Head of caudate nucleus (tissue), 42 donors: Measurements from ENCODE around the gene ATP2B3.

ENCODE experiments used
- DNase-seq, 42 donors: peaks; one replicate each; pipeline versions ENCODE4 v3.0.0 to v3.0.0-alpha.2; 2020 to 2021; ENCODE audit warnings: mixed read lengths in 7 of 42
- intact Hi-C: fragments of 100-400 bp; cut with DNase I; formaldehyde crosslinking; loops from one replicate; pipeline ENCODE4 v1.15.0; 2022

Gene ATP2B3

DNA sequence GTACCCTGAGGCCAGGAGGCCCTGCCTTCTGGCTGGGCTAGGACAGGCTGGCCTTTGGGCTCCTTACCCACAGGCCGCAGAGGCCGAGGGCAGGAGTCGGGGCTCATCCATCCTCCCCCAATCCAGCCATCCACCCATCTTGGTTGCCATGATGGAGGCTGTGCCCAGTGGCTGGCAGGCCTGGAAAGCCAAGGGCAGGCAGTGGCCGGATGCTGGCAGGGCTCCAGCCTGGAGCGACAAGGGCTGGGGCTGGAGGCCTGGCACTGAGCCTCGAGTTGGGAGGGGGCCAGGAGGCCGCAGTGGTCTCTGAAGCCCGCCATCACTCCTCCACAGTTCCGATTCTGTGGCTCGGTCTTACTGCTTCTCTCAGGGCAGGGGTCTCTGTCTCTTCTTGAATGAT, 31.3 kb upstream of the ATP2B3 start:
- DNase-seq = no peak
- intact Hi-C loops = no loop called here

DNA sequence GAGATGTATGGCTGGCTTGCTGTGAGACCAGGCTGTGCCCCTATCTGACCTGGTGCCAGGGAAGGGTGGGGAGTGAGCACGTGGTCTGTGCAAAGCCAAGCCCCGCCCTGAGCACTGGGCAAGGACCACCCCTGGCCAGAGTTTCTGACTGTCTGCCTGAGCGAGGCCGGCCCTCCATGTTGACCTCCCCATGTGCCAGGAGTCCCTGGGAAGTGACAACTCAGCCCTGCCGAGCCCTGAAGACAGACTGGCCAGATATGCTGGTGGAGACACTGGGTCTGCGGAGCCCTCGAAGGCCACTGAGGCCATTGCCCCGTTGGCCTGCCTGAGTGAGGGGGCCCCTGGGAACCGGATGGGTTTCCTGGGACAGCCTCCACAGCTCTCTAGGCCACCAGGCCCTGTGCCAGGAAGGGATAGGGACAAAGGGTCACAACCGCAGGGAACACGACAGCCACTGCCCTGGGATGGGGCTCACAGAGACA, 29.8 kb upstream of the ATP2B3 start:
- no peak for DNase-seq

DNA sequence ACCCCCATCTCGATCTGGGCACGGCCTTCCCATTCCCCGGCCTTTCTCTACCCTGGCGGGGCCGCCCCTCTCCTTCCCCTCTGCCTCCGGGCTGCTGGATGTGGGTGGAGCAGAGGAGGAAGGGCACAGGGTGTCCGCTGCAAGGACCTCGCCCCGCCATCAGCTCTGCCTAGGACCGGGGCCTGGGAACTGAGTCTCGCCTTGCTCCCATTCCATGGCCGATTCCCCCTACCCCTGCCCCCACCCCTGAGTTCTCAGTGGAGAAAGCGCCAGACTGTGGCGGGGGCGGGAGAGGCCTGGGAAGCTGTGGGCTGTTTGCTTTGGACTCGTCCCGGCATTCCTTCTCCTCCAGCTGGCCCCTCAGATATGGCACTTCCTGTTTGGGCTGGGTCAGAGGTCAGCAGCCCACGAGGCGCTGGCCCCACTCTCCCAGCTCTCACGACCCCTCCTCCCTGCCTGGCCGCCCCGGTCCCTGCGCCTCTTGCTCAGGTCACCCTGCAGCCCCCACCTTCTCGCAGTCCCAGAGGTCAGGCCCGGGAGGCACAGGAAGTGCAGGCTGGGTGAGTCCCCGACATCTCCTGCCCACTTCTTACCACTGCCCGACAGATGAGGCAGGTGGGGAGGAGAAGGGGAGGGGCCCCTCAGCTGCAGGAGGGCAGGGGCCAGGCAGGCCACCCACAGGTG, 29.1 kb upstream of the ATP2B3 start:
- intact Hi-C loops = no loop called here
- no peak for DNase-seq

More for the DNA sequence above, 29.8 kb upstream of the ATP2B3 start:
- intact Hi-C loops = no loop called here

DNA sequence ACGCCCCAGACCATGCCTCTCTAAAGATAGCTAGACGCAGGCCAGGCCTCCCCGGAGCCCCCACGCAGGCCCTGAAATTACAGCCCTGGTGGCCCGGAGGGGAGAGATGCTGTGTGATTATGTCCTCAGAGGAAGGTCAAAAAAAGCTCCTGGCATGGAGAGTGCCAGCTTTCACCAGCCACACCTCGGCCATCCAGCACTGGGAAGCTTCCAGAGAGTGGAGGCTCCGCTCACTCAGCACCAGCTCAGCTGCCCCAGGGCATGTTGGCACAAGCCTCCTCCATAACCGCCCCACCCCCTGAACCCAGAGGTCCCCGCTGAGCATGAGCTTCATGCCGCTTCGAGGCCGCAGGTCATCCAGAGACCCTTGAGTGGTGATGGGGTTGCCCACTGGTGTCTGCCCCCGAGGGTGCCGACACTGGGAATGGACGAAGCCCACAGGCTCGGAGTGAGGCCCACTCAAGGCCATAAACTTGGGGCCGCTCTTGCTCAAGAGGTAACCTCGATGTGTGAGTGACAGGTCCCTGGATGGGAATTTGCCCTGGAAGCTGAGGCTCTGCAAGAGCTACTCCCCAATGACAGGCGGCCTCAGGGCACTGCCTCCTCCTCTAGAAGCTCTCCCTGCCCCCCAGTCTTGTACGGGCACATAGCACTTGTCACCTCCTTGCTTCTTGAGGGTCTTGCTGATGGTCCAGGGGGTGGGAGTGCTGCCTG, 27.1 kb upstream of the ATP2B3 start:
- intact Hi-C loops = no loop called here
- DNase-seq = no peak

DNA sequence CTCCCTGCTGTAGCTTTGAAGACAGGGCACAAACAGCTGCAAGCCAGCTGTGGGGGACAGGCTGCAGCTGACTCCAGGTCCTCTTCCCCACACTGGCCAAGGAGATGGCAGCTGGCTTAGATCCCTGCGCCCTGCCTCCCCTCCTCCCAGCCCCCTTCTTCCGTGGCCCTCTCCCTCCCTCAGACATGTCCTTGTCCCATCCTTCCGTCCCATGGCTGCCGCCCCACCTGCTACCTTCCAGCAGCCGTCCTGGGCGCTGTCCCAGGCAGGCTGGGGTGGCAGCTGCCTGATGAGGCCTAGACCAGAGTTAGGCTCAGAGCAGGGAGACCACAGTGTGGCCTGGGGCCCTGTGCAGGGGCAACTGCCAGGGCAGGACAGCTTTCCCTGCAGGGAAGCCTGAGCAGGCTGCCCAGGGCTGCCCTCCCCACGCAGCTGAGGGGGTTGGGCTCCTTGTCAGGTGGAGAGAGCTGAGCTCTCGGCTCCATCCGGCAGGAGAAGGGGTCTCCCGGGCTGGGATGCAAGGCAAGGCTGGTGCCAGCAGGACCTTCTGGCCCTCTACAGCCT, 26.0 kb upstream of the ATP2B3 start:
- no peak for DNase-seq
- intact Hi-C loops = no loop called here

DNA sequence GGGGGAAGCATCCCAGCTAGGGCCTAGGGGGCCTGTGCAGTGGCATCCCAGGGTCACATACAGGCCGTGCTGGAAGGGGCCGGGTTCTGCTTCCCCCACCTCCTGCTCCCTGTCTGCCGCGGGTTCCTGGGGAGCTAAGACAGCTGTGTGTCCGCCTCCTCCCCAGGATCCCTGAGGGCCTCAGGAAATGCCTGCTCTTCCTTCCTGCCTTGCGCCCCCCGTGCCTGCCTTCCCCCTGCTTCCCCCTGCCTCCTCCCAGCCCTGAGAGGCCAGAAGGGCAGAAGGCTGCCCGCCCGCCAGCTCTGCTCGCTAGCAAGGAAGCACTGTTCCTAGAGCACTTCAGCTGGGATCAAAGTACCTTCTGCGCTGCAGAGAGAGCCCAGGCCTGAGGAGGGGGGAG, 25.5 kb upstream of the ATP2B3 start:
- intact Hi-C loops = no loop called here
- DNase-seq = no peak

DNA sequence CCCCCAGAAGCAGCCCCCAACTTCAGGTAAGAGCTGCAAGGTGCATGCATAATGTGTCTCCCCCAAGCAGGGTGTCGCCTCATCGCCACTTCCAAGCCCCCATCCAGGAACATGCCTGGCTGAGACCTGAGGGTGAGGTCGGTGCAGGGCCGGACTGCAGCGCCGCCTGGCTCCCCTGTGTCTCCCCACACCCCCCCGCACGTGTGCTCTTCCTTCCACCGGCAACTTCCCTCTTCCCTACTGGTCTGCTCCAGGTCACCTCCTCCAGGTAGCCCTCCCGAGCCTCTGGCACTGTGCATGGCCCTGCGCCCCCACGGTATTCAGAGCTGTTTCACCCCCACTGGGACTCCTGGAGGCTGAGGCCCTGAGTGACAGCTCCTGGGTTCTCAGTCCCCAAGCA, 24.9 kb upstream of the ATP2B3 start:
- intact Hi-C loops = no loop called here
- no peak for DNase-seq

DNA sequence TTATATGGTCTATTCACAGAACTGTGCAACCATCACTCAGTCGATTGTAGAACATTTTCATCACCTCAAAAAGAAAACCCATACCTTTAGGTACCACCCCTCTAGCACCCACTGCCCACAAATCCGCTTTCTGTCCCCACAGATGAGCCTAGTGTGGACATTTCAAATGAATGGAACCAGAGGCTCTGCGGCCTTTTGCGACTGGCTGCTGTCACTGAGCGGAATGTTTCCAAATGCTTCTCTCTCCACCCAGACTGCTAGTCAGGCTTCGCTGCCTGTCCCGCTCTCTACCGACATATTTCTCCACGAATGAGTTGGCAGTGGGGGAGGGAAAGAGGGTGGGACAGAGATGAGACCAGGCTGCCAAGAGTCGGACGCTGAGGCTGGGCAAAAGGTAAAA, 24.4 kb upstream of the ATP2B3 start:
- intact Hi-C loops = no loop called here

DNA sequence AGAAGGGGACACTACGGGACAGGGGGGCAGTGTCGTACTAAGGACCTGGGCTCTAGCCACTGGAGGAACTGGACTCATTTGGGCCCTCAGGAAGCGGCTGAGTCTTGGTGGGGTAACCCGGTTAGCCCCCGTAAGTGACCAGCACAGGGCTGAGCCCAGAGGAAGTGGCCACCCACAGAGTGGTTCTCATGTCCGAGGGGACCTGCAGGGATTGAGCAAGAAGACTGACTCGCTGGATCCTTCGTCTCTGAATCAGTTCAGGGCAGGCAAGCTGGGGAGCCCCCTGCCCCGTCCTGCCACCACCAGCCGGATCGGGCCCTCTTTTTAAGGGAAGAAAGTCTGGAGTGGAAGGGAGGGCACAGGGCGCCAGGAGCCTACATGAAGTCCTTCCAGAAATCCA, 23.4 kb upstream of the ATP2B3 start:
- no peak for DNase-seq
- intact Hi-C loops = no loop called here

More for the DNA sequence above, 24.4 kb upstream of the ATP2B3 start:
- no peak for DNase-seq

DNA sequence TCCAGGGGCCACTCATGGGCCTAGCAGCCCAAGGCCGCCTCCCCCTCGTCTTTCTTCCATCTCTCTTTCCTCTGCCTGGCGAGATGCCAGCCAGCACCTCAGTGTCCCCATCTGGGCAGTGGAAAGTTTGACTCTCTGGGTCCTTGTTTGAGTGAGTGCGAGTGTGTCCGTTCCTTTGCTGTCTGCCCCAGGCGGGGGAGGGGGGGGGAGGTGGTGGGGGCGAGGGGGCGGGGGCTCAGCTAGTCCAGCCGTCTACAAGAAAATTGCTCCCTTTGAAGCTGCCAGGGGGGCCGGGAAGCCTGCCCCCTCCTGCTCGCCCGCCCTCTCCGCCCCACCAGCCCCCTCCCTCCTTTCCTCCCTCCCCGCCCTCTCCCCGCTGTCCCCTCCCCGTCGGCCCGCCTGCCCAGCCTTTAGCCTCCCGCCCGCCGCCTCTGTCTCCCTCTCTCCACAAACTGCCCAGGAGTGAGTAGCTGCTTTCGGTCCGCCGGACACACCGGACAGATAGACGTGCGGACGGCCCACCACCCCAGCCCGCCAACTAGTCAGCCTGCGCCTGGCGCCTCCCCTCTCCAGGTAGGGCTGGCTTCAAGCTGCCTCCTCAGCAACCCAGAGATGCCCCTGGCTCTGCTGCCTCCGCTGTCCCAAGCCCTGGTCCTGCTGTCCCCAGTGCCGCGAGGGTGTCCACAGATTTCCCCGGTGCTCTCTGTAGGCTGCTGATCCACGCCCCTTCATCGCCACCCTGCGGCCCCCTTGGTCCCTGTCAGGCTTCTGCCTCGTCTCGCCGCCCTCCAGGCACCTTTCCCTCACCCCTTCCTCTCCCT, 22.7 kb upstream of the ATP2B3 start, which contains the start of gene BGN:
Gene BGN, plus strand, starts transcription at position 440 of the 821 bp plus-strand sequence. CDS start 9,652 bp downstream, outside the sequence.
- intact Hi-C loops = no loop called here
- DNase-seq = peak in 33 of 42 donors; percentile 10 to 77 (median 43)

DNA sequence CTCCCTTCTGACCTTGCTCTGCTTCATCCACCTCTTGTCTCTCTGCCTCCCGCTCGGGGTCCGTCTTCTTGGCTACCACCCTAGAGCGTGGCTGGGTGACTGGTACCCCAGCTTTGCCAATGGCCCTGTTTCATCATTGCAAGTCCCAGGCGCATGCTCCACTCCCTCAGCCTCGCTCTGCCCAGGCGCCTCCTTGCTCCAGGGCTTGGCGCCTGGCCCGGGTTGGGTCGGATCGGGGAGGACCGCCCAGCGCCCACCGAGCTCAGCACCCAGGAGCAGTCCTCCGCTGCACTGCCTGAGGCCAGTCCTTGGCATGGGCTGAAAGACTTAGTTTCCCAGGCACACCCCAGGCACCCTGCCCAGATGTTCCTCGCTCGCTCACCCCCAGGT, 22.1 kb upstream of the ATP2B3 start:
- intact Hi-C loops = no loop called here
- DNase-seq = peak in 13 of 42 donors; percentile 16 to 56 (median 32)

DNA sequence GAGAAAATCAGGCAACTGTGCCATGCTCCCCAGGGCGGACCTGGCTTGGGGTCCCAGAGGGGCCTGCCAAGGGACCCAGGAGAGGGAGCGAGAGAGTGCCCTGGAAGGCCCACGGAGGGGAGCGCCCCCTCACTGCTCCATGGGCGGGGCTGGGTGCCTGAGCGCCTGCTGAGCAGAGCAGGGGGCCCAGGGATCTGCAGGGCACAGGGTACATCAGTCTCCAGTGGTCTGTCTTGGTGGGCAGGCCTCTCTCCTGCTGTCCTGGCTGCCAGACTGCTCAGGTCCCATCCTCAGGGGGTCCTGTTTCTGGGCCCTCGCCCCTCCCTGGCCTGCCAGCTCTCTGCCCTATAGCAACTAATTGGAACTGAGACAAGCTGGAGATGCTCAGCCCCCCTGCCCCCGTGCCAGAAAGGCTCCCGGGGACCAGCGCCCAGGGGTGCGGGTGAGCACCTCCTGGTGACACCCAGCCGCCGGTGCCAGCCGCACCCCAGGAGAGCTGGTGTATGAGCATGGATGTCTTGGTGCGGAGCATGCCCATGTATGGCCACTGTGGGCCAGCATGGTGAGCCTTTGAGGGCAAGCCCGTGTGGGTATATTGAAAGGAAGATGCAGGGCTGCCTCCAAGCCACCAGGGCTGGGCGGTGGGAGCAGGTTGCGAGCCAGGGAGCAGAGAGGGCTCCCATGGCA, 21.4 kb upstream of the ATP2B3 start:
- intact Hi-C loops = no loop called here
- no peak for DNase-seq

DNA sequence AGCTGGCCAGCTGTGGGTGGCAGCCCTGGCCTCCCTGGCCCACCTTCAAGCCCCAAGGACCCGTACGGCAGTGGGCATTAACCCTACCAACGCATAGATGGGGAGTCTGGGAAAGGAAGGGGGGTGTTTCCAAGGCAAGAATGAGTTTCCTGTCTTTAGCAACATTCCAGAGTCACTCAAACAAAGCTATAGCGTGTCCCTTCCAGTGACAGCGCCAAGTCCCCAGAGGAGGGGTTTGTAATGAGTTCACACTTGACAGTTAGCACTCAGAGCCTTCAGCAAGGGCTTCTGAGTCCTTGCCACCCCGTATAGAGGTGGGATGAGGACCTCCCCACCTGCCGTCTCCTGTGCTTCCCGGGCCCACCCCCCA, 20.9 kb upstream of the ATP2B3 start:
- intact Hi-C loops = no loop called here
- DNase-seq = no peak

DNA sequence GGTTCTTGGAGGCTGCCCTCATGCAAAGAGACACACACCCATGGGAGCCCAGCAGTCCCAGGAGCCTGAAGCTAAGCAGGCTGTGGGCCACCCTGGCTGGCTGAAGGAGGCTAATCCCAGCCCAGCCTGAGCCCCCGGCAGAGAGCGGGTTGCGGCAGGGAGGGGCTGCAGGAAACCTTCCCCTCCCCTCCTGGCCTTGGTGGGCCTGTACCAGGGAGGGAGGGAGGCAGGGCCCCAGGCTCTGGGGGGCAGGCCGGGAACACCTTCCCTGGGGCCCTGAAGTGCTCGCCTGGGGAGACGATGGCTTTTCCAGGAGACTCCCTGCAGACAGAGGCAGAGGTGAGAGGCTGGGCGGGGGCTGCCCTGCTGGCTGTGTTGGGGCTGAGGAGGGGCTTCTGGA, 19.0 kb upstream of the ATP2B3 start:
- intact Hi-C loops = no loop called here
- DNase-seq = no peak

DNA sequence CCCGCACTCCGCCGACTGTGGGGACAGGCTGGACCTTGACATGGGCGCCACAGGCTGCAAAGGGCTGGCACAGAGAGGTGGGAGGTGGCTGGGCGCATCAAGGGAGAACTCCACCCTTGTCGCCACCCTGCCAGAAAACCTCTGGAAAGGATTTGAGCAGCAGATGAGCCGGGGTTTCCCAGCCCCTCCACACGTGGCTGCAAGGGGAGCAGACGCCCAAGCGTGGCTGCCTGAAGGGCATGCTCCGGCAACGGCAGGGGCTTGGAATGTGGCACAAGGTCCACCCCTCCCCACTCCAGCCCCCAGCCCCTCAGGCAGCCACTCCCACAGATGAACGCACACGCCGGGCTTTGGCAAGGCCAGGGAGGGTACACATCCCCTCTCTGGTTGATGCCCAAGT, 18.1 kb upstream of the ATP2B3 start:
- DNase-seq = no peak
- intact Hi-C loops = no loop called here

DNA sequence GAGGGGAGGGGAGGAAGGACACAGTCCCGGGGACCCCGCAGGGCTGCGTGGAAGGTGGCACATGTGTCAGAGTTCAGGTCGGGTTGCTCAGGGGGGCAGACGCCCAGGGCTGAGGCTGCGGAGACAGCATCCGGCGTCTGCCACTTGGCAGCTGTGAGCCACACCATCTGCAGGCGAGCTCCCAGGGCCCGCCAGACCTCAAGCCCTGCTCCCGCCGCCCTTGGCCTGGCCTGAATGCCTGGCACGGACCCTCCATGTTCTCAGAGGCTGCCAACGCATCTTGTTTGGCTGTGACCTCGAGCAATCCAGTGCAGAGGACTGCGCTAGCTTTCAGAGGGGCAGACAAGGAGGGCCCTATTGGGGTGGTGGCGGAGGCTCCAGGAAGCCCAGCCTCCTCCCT, 17.6 kb upstream of the ATP2B3 start:
- intact Hi-C loops = loop anchor here (10.0 kb wide), 1 partner anchor 555 kb away; no protein-coding TSS in a partner anchor
- peak; percentile 58 to 90 (median 76) for DNase-seq

DNA sequence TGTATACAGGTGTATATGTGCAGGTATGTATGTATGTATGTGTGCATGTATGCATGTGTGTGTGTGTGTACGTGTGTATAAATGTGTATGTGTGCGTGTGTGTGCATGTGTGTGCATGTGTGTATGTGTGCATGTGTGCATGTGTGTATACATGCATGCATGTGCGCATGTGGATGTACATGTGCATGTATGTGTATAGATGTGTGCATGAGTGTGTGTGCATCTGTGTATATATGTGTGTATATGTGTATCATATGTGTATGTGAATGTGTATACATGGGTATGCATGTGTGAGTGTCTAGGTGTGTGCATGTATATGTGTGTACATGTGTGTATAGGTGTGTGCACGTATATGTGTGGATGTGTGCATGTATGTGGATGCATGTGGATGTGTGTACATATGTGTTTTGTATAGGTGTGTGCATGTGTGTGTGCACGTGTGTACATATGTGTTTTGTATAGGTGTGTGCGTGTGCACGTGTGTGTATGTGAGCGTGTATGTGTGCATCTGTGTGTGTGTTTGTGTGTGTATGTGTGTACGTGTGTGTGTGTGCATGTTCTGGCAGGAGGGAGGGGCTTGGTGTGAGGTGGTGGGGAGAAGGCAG, 16.7 kb upstream of the ATP2B3 start:
- DNase-seq = no peak
- intact Hi-C loops = loop anchor here (10.0 kb wide), 1 partner anchor 556 kb away; no protein-coding TSS in a partner anchor

DNA sequence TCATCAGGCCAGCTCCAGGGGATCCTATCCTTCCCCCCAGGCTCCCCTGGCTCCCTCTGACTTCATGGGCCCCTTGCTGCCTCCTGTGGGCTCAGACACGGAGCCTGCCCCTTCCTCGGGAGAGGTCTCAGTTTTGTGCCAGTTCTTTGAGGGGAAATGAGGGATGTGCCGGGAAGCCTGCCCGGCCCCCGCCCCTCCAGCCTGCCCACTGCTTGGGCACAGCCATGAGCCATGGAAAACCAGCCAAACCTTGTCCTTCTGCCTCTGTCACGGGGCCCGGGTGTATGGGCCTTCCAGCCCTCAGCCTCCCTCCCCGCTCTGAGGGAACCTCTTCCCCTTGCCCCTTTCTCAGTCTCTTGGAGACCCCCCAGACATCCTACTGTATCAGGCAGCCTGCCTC, 15.9 kb upstream of the ATP2B3 start:
- DNase-seq = peak in 23 of 42 donors; percentile 22 to 70 (median 39)
- intact Hi-C loops = loop anchor here (10.0 kb wide), 1 partner anchor 557 kb away; no protein-coding TSS in a partner anchor
